A549 (cell line): Measurements from ENCODE around the gene DAB2IP.

Experiments
- ATOH8 ChIP-seq: fragments of 250-450 bp; sonication (Bioruptor Pico); IDR thresholded peaks from 2 replicates; pipeline ENCODE4 v1.5.0; 2020; ENCODE audit warnings: low read depth, mild to moderate bottlenecking, moderate library complexity
- CBX2 ChIP-seq: fragments of 200-600 bp; sonication (generic); IDR thresholded peaks from 2 replicates; pipeline ENCODE4 v1.6.1; 2016; ENCODE audit warnings: low read depth, mild to moderate bottlenecking, borderline replicate concordance
- CBX8 ChIP-seq: fragments of 200-600 bp; sonication (generic); IDR thresholded peaks from 2 replicates; pipeline ENCODE4 v1.6.1; 2016
- CHD2 ChIP-seq: fragments of 150-350 bp; IDR thresholded peaks from 2 replicates; pipeline ENCODE4 v1.6.1; 2014; ENCODE audit warnings: low read length; ENCODE audit not compliant: partially characterized antibody
- EP300 ChIP-seq, 2 experiments: fragments of >200 bp; sonication (Bioruptor Twin); formaldehyde crosslinking; IDR thresholded peaks; 2 replicates in 1 of 2; 3 replicates in 1 of 2; pipeline ENCODE4 v1.6.1; 2016 to 2017
- ESRRA ChIP-seq: fragments of 150-350 bp; IDR thresholded peaks from 2 replicates; pipeline ENCODE4 v1.6.1; 2014; ENCODE audit warnings: mild to moderate bottlenecking, low read length, borderline replicate concordance
- MAX ChIP-seq: IDR thresholded peaks from 2 replicates; pipeline ENCODE4 v1.6.1; 2012
- NR3C1 ChIP-seq: fragments of >200 bp; sonication (Bioruptor Twin); formaldehyde crosslinking; IDR thresholded peaks from 3 replicates; pipeline ENCODE4 v1.6.1; 2017
- POLR2A ChIP-seq: IDR thresholded peaks from 2 replicates; pipeline ENCODE4 v1.6.1; 2012; ENCODE audit warnings: mild to moderate bottlenecking, low read length
- RFX5 ChIP-seq: fragments of 450-650 bp; IDR thresholded peaks from 2 replicates; pipeline ENCODE4 v1.7.1; 2014; ENCODE audit warnings: antibody characterized with exemption, mild to moderate bottlenecking, moderate library complexity
- ZC3H11A ChIP-seq: fragments of 450-650 bp; IDR thresholded peaks from 2 replicates; pipeline ENCODE4 v1.6.1; 2014; ENCODE audit warnings: antibody characterized with exemption, mild to moderate bottlenecking
- ZSCAN20 ChIP-seq: fragments of 250-450 bp; sonication (Bioruptor Pico); IDR thresholded peaks from 2 replicates; pipeline ENCODE4 v1.8.0; 2022; ENCODE audit warnings: mild to moderate bottlenecking, moderate library complexity
- TF ChIP-seq, protein P1 (sequence below): fragments of >200 bp; sonication (Bioruptor Twin); formaldehyde crosslinking; IDR thresholded peaks from 3 replicates; pipeline ENCODE4 v1.5.1; 2016

DNA sequence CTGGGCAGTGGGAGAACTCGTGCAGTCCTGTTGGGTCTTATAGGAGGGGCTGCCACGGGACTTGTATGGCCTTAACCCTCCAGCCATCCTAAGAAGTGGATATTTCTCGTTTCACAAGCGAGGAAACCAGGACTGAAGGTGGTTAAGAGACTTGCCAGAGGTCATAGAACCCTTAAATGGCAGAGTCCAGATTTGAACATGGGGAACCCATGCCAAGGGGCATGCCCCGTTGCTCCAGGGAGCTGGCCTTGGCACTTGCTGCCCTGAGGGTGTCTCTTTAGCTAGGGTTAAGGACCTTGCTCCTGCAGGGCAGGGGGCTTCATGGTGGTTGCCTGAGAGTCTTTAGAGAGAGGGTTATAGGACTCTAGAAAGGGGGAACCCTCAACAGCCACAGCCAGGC is 63.4 kb downstream of the DAB2IP start:
- TF ChIP-seq, protein P1, sequence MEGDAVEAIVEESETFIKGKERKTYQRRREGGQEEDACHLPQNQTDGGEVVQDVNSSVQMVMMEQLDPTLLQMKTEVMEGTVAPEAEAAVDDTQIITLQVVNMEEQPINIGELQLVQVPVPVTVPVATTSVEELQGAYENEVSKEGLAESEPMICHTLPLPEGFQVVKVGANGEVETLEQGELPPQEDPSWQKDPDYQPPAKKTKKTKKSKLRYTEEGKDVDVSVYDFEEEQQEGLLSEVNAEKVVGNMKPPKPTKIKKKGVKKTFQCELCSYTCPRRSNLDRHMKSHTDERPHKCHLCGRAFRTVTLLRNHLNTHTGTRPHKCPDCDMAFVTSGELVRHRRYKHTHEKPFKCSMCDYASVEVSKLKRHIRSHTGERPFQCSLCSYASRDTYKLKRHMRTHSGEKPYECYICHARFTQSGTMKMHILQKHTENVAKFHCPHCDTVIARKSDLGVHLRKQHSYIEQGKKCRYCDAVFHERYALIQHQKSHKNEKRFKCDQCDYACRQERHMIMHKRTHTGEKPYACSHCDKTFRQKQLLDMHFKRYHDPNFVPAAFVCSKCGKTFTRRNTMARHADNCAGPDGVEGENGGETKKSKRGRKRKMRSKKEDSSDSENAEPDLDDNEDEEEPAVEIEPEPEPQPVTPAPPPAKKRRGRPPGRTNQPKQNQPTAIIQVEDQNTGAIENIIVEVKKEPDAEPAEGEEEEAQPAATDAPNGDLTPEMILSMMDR = no peak
- no peak for TF ChIP-seq POLR2A
- no peak for TF ChIP-seq ATOH8 (CRISPR knock-in tag)
- TF ChIP-seq CBX2 = no peak
- TF ChIP-seq RFX5 = no peak
- TF ChIP-seq CHD2 = no peak
- no peak for TF ChIP-seq MAX
- TF ChIP-seq EP300 (IDR thresholded peaks at IDR 0.05) = no peak
- no peak for TF ChIP-seq NR3C1
- TF ChIP-seq ZSCAN20 (CRISPR knock-in tag) = no peak
- no peak for TF ChIP-seq ESRRA
- no peak for TF ChIP-seq ZC3H11A
- TF ChIP-seq CBX8 = no peak
